WTC11 (cell line): ENCODE measurements around the gene ADCY5.

Experiments used
- KAT7 ChIP-seq: sonication (generic); formaldehyde crosslinking; IDR thresholded peaks from 2 replicates; pipeline ENCODE4 v1.8.1; 2023; ENCODE audit warnings: missing genetic modification reagents, mild to moderate bottlenecking, borderline replicate concordance
- SP1 ChIP-seq: sonication (generic); formaldehyde crosslinking; conservative IDR thresholded peaks from 2 replicates; pipeline ENCODE4 v1.8.1; 2022; ENCODE audit warnings: missing genetic modification reagents
- ZNF281 ChIP-seq: sonication (generic); formaldehyde crosslinking; IDR thresholded peaks from 2 replicates; pipeline ENCODE4 v1.8.0; 2023; ENCODE audit warnings: mild to moderate bottlenecking, missing genetic modification reagents
- TF ChIP-seq, protein P1 (sequence below): fragments of 200-600 bp; IDR thresholded peaks from 2 replicates; pipeline ENCODE4 v1.8.0; 2022; ENCODE audit warnings: antibody characterized with exemption
- TF ChIP-seq, protein P2 (sequence below): sonication (generic); formaldehyde crosslinking; IDR thresholded peaks from 2 replicates; pipeline ENCODE4 v1.8.0; 2022; ENCODE audit warnings: mild to moderate bottlenecking, missing genetic modification reagents

DNA sequence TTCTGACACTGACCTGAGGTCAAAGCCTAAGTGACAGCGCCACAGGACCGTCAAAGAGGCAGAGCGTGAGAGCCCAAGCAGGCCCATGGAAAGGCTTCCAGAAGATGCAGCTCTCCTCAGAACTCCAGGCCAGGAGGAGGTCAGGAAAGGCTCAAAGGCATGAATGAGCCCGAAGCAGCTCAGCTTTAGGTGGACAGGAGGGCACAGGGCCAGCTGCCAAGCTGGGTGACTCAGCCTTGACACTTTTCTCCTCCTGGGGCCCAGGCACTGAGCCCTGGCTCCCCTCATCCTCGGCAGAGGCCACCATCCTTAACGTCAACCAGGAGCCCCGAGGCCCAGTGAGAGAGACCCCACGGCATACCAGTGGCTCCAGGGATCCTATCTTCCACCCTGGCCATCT is 62.9 kb downstream of the ADCY5 start:
- TF ChIP-seq ZNF281 (no peak), KAT7 (CRISPR knock-in tag) (no peak), SP1 (CRISPR knock-in tag) (no peak)
- TF ChIP-seq, protein P1, sequence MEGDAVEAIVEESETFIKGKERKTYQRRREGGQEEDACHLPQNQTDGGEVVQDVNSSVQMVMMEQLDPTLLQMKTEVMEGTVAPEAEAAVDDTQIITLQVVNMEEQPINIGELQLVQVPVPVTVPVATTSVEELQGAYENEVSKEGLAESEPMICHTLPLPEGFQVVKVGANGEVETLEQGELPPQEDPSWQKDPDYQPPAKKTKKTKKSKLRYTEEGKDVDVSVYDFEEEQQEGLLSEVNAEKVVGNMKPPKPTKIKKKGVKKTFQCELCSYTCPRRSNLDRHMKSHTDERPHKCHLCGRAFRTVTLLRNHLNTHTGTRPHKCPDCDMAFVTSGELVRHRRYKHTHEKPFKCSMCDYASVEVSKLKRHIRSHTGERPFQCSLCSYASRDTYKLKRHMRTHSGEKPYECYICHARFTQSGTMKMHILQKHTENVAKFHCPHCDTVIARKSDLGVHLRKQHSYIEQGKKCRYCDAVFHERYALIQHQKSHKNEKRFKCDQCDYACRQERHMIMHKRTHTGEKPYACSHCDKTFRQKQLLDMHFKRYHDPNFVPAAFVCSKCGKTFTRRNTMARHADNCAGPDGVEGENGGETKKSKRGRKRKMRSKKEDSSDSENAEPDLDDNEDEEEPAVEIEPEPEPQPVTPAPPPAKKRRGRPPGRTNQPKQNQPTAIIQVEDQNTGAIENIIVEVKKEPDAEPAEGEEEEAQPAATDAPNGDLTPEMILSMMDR = no peak
- TF ChIP-seq, protein P2, sequence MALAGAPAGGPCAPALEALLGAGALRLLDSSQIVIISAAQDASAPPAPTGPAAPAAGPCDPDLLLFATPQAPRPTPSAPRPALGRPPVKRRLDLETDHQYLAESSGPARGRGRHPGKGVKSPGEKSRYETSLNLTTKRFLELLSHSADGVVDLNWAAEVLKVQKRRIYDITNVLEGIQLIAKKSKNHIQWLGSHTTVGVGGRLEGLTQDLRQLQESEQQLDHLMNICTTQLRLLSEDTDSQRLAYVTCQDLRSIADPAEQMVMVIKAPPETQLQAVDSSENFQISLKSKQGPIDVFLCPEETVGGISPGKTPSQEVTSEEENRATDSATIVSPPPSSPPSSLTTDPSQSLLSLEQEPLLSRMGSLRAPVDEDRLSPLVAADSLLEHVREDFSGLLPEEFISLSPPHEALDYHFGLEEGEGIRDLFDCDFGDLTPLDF (CRISPR knock-in tag) = no peak
